Calu3 (cell line): ENCODE data around the gene TUBB6. TPM values are rescaled to one million over a fixed set of nuclear protein-coding genes. Genes with fewer than 3 reads are reported as not detected.

Source experiments
- BruUV-seq: library from RNA; stranded (reverse); fragments of 400-500 nt; replicated peaks from 2 replicates; lab custom pipeline; 2021; lab: Mats Ljungman, UMichigan
- CTCF ChIA-PET: fragments of 300-600 bp; sonication (Branson Sonifier 250); formaldehyde crosslinking; loops from one replicate; lab custom pipeline; 2022; ENCODE audit warnings: antibody characterized with exemption; lab: Charles Lee
- DNase-seq: peaks from one replicate; pipeline ENCODE4 v3.0.0; 2022
- H3K27ac Mint-ChIP-seq: one replicate; pipeline ENCODE4 v1.8.0; 2022; ENCODE audit warnings: mixed read lengths; ENCODE audit not compliant: unreplicated experiment
- H3K27me3 Mint-ChIP-seq: one replicate; pipeline ENCODE4 v1.8.0; 2022; ENCODE audit warnings: mixed read lengths; ENCODE audit not compliant: unreplicated experiment
- H3K36me3 Mint-ChIP-seq: one replicate; pipeline ENCODE4 v1.8.0; 2022; ENCODE audit warnings: mild to moderate bottlenecking, moderate library complexity, mixed read lengths; ENCODE audit not compliant: insufficient read depth, unreplicated experiment
- H3K4me1 Mint-ChIP-seq: one replicate; pipeline ENCODE4 v1.8.0; 2022; ENCODE audit warnings: mild to moderate bottlenecking, low read depth, mixed read lengths; ENCODE audit not compliant: unreplicated experiment
- H3K4me3 Mint-ChIP-seq: one replicate; pipeline ENCODE4 v1.8.0; 2022; ENCODE audit warnings: mild to moderate bottlenecking, low read depth, moderate library complexity, mixed read lengths; ENCODE audit not compliant: unreplicated experiment
- H3K9me3 Mint-ChIP-seq: one replicate; pipeline ENCODE4 v1.8.0; 2022; ENCODE audit warnings: low read depth, mixed read lengths; ENCODE audit not compliant: unreplicated experiment
- CTCF ChIP-seq: fragments of 200-600 bp; IDR thresholded peaks from one replicate; pipeline ENCODE4 v1.8.0; 2022; ENCODE audit warnings: antibody characterized with exemption; ENCODE audit not compliant: unreplicated experiment
- intact Hi-C: fragments of 100-400 bp; cut with micrococcal nuclease; formaldehyde crosslinking; loops from one replicate; pipeline ENCODE4 v1.10.0; 2022; ENCODE audit not compliant: unreplicated experiment
- total RNA-seq: library from RNA; stranded (reverse); gene quantifications from 2 replicates; pipeline ENCODE4 v1.2.3, GENCODE V29; 2022

The TUBB6 gene
- total RNA-seq, 1 experiment from 2014 or later = 25.7 TPM

DNA sequence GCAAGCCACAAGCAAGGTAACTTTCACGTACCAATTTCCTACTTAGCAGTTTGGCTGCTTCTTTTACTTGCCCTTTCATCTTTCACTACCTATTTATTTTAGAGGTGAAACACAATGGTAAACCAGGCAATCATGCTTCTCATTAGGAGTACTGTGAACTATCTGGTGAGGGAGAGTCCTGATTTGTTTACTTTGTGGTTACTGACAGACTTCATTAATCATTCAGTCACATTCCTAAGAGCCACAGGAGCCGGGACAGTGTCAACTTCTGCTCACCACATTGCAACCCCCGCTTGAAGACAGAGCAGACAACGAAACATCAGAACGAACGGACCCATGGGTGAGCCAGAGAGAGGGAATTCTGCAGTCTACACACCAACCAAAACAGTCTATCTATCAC is 28.8 kb downstream of the TUBB6 start:
- BruUV-seq = no TSS peak
- intact Hi-C loops = no loop called here
- TF ChIP-seq CTCF = no peak
- CTCF ChIA-PET = interaction anchor here (0.7 to 1.8 kb wide), 2 partner anchors 9 to 65 kb away, joined by 3 to 11 read pairs; no protein-coding TSS in a partner anchor
- DNase-seq = peak; percentile 41
- Mint-ChIP-seq H3K27me3 (no peaks in the 10 kb centered on the region), H3K4me3 (peak overlapping the region; percentile 34), H3K36me3 (peaks cover 40% of the 10 kb centered on the region), H3K4me1 (peaks cover 22% of the 10 kb centered on the region), H3K9me3 (no peaks in the 10 kb centered on the region), H3K27ac (peak overlapping the region; percentile 77)

- no peak for DNase-seq
- Mint-ChIP-seq H3K9me3 (no peaks in the 10 kb centered on the region), H3K27me3 (no peaks in the 10 kb centered on the region), H3K4me1 (peaks cover 22% of the 10 kb centered on the region), H3K36me3 (peaks cover 55% of the 10 kb centered on the region), H3K27ac (no peak overlapping the region), H3K4me3 (no peak overlapping the region)
- TF ChIP-seq CTCF = no peak
- intact Hi-C loops = no loop called here
- no TSS peak for BruUV-seq
- CTCF ChIA-PET = interaction anchor here (0.5 to 1.2 kb wide), 3 partner anchors 19 to 67 kb away, joined by 3 to 10 read pairs (median 4); no protein-coding TSS in a partner anchor
Measured at GRCh38 chr18:12338382-12338781, 30.3 kb downstream of the TUBB6 start.

- H3K36me3 Mint-ChIP-seq = peaks cover 58% of the 10 kb centered on the region
- CTCF ChIA-PET = interaction anchor here (0.6 kb wide), 1 partner anchor 9 kb away, joined by 3 read pairs; no protein-coding TSS in a partner anchor
- intact Hi-C loops = no loop called here
Measured at GRCh38 chr18:12340945-12341660, 33.1 kb downstream of the TUBB6 start.

GRCh38 chr18:12342661-12343060 is 34.6 kb downstream of the TUBB6 start:
- DNase-seq = no peak
- intact Hi-C loops = no loop called here
- Mint-ChIP-seq H3K9me3 (no peaks in the 10 kb centered on the region), H3K36me3 (peaks cover 60% of the 10 kb centered on the region), H3K4me1 (peaks cover under 1% of the 10 kb centered on the region), H3K27ac (no peak overlapping the region), H3K4me3 (no peak overlapping the region), H3K27me3 (no peaks in the 10 kb centered on the region)
- no TSS peak for BruUV-seq
- no peak for TF ChIP-seq CTCF
- CTCF ChIA-PET = no interaction called here

More at GRCh38 chr18:12340945-12341660, 33.1 kb downstream of the TUBB6 start:
- DNase-seq = no peak
- Mint-ChIP-seq H3K27ac (no peak overlapping the region), H3K27me3 (no peaks in the 10 kb centered on the region), H3K9me3 (no peaks in the 10 kb centered on the region), H3K4me1 (peaks cover 16% of the 10 kb centered on the region), H3K4me3 (no peak overlapping the region)
- no peak for TF ChIP-seq CTCF
- no TSS peak for BruUV-seq
